ENCODE results near the gene KDM7A. TPM values are rescaled to one million over a fixed set of nuclear protein-coding genes. Genes with fewer than 3 reads are reported as not detected.

KDM7A gene
- total and polyA plus RNA-seq, 10 of the 15 experiments (the other 5 are each of a cell fraction or from before 2014, with no cell fraction given): 0.07 to 0.96 (median 0.74) TPM

- intact Hi-C loops (cut with micrococcal nuclease; ENCODE audit: unreplicated experiment): no loop called here
- CTCF ChIA-PET: no interaction called here
- in situ Hi-C loops (cut with MboI): loop anchor here (10.0 kb wide), 1 partner anchor 935 kb away; no protein-coding TSS in a partner anchor
- Histone ChIP-seq H3K4me1 (ENCODE audit: control insufficient read depth, insufficient read depth, low read length) (peaks cover 12% of the 10 kb centered on the region), H4K20me1 (ENCODE audit: control insufficient read depth, insufficient read depth) (no peaks in the 10 kb centered on the region; the same call in 1 of the 2 replicates), H3K4me3 (no peak overlapping the region), H3K27ac (ENCODE audit: control insufficient read depth, insufficient read depth) (no peak overlapping the region), H3K79me2 (ENCODE audit: control insufficient read depth, insufficient read depth, low read length) (no peaks in the 10 kb centered on the region), H3K27me3 (replicated peaks in 1 of 2; ENCODE audit: control insufficient read depth in 2 of 2, insufficient read depth in 2 of 2, low read length in 1 of 2) (no peaks in the 10 kb centered on the region), H2AFZ (ENCODE audit: control insufficient read depth, low read depth, low read length) (no peak overlapping the region), H3K9me3 (replicated peaks; ENCODE audit: control insufficient read depth, insufficient read depth, low read length) (no peaks in the 10 kb centered on the region), H3K9ac (ENCODE audit: control insufficient read depth, insufficient read depth, low read length) (no peak overlapping the region), H3K4me2 (ENCODE audit: control insufficient read depth, insufficient read depth) (no peak overlapping the region), H3K36me3 (ENCODE audit: control insufficient read depth in 2 of 2, insufficient read depth in 2 of 2, low read length in 1 of 2) (peaks cover 0 to 2% of the 10 kb centered on the region in 2 experiments; a peak in 1 of 4 replicates)
- TF ChIP-seq CHD2 (IDR thresholded peaks at IDR 0.05; ENCODE audit: borderline replicate concordance, low read depth, low read length) (no peak), STAT1 (conservative IDR thresholded peaks at IDR 0.05) (no peak), SPI1 (IDR thresholded peaks at IDR 0.05; ENCODE audit: borderline replicate concordance, insufficient read depth, low read depth, low read length) (no peak), USF2 (IDR thresholded peaks at IDR 0.05; ENCODE audit: borderline replicate concordance, low read depth, low read length) (no peak), ZSCAN29 (IDR thresholded peaks at IDR 0.05) (no peak), ATF3 (IDR thresholded peaks at IDR 0.05; ENCODE audit: borderline replicate concordance, extremely low read depth, low read depth, low read length) (no peak), TCF12 (IDR thresholded peaks at IDR 0.05; ENCODE audit: low read depth, low read length) (no peak), ESRRA (IDR thresholded peaks at IDR 0.05; ENCODE audit: low read length) (no peak), RAD21 (IDR thresholded peaks at IDR 0.05; ENCODE audit: insufficient read depth, low read depth, low read length) (no peak)
- BruUV-seq (replicated peaks): no TSS peak
- WGBS (ENCODE audit: insufficient coverage, insufficient replicate concordance, low lambda C conversion rate, missing lambda C conversion rate): 89% methylated on average over 5 of the region's 5 CpGs
- POLR2A ChIA-PET: interaction anchor here (0.6 kb wide), 1 partner anchor 198 kb away, joined by 4 read pairs; no protein-coding TSS in a partner anchor
- FAIRE-seq: no peak
- SMC1A ChIA-PET (ENCODE audit: uncharacterized antibody, unreplicated experiment): interaction anchor here (0.9 kb wide), 1 partner anchor 8 kb away, joined by 3 read pairs; no protein-coding TSS in a partner anchor
- no peak for ATAC-seq
- RAD21 ChIA-PET (ENCODE audit: unreplicated experiment): no interaction called here
- DNase-seq (ENCODE audit: low read depth, low spot score): no peak
Measured at GRCh38 chr7:140049339-140050024, 127.3 kb downstream of the KDM7A start.

Measured in GM12878 (cell line).